Activated T-cell treated with anti-CD3 and anti-CD28 coated beads, Interleukin-2, amount 50 U/mL, for 72 hours (primary cell): ENCODE results near the gene KIF26B. TPM values are rescaled to one million over a fixed set of nuclear protein-coding genes. Genes with fewer than 3 reads are reported as not detected.

Experiments
- ATAC-seq, 2 donors: fragments of 150-1000 bp; cut with Tn5 transposase; replicated peaks in 1 of 2; 2 replicates each; pipeline ENCODE4 v1.10.0; 2021; ENCODE audit warnings: moderate library complexity in 2 of 2, mild to moderate bottlenecking in 1 of 2
- DNase-seq, 2 donors: peaks; one replicate each; pipeline ENCODE4 v3.0.0; 2021 to 2022; ENCODE audit warnings: mixed read lengths in 1 of 2
- H3K27ac Mint-ChIP-seq: one replicate; pipeline ENCODE4 v1.8.0; 2022; ENCODE audit warnings: mild to moderate bottlenecking, moderate library complexity, mixed read lengths
- H3K27me3 Mint-ChIP-seq: one replicate; pipeline ENCODE4 v1.8.0; 2022; ENCODE audit warnings: low read depth, mixed read lengths
- H3K36me3 Mint-ChIP-seq, 2 donors: one replicate each; pipeline ENCODE4 v1.8.0; 2022; ENCODE audit warnings: mixed read lengths in 2 of 2, mild to moderate bottlenecking in 1 of 2; ENCODE audit not compliant: insufficient read depth in 2 of 2
- H3K4me1 Mint-ChIP-seq: one replicate; pipeline ENCODE4 v1.8.0; 2022; ENCODE audit warnings: low read depth, mixed read lengths
- H3K4me3 Mint-ChIP-seq, 2 donors: one replicate each; pipeline ENCODE4 v1.8.0; 2022; ENCODE audit warnings: mild to moderate bottlenecking in 2 of 2, mixed read lengths in 2 of 2, moderate library complexity in 2 of 2
- H3K9me3 Mint-ChIP-seq, 2 donors: one replicate each; pipeline ENCODE4 v1.8.0; 2022; ENCODE audit warnings: mixed read lengths in 2 of 2
- total RNA-seq, 2 donors: library from RNA; stranded (reverse); gene quantifications; one replicate each; pipeline ENCODE4 v1.2.3, GENCODE V29; 2022

KIF26B gene
- total RNA-seq, 2 donors from 2014 or later, result 0.25 to 0.34 TPM

GRCh38 chr1:245650441-245650960 is 495.7 kb downstream of the KIF26B start:
- Mint-ChIP-seq H3K4me1 (peaks cover 7% of the 10 kb centered on the region), H3K9me3 (peaks cover 0 to 3% of the 10 kb centered on the region in 2 donors), H3K27me3 (peaks cover 5% of the 10 kb centered on the region), H3K27ac (no peak overlapping the region), H3K4me3 (no peak overlapping the region), H3K36me3 (no peaks in the 10 kb centered on the region)
- no peak for DNase-seq
- ATAC-seq, result no peak

DNA sequence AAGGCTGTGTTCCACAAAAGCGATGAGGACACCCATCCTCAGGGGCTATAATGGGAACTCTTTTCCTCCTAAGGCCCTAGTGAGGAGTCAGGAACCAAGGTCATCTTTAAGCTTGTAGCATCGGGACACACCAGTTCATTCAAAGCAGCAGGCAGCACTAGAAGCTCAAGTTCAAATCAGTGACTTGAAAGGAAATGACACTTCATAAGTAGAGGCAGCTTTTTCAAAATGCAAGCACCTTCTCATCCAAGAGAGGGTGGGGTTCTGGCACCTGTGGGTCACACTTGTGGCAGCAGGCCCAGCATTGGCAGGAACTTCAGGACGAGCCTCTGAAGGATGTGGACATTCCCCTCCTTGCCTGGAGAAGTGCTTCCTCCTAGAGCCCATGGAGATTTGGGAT is 496.3 kb downstream of the KIF26B start:
- Mint-ChIP-seq H3K4me1 (peaks cover 7% of the 10 kb centered on the region), H3K36me3 (no peaks in the 10 kb centered on the region), H3K27ac (no peak overlapping the region), H3K27me3 (peaks cover 5% of the 10 kb centered on the region), H3K4me3 (no peak overlapping the region), H3K9me3 (peaks cover 0 to 2% of the 10 kb centered on the region in 2 donors)
- ATAC-seq (no peak), DNase-seq (no peak)

GRCh38 chr1:245652116-245652515 is 497.3 kb downstream of the KIF26B start:
- H3K36me3 Mint-ChIP-seq, result no peaks in the 10 kb centered on the region
- peaks cover 7% of the 10 kb centered on the region for H3K4me1 Mint-ChIP-seq
- DNase-seq (no peak), ATAC-seq (no peak)
- H3K27me3 Mint-ChIP-seq, result peaks cover 5% of the 10 kb centered on the region
- H3K4me3 Mint-ChIP-seq, result no peak overlapping the region
- H3K9me3 Mint-ChIP-seq, result no peaks in the 10 kb centered on the region
- H3K27ac Mint-ChIP-seq, result no peak overlapping the region

DNA sequence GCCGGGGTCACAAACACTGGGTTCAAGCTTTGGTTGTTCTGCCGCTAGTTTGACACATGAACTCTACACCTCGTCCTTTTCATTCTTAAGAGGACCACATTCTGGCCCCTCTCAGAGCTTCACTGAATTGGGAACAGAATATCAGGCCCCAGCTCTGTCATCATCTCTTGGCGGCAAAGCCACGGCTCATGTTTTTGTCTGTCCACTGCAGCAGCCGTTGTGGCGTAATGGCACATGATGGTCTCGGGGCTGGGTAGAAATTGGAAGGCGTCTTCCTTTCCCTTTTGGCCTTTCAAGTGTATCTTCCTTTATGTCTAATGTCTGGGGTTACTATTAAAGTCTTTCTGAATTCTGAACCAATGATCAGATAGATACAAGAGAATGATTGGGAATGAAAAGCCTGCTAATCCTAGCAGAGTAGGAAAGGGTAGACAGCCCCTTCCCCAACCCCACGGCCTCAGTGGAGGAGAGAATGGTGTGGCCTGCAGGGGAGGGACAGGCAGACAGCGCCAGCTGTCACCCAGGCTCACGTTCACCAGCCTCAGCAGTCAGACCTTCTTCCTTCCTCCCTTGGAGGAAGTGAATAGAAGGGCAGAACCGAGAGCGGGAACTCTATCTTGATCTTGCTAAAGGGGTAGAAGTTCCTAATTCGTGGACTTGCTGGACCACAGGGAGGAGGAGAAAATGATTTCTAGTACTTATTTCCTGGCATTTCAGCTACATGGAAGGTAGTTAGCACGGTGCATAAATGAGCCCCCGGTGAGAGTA is 498.1 kb downstream of the KIF26B start:
- DNase-seq, result no peak
- ATAC-seq, result no peak
- H3K27ac Mint-ChIP-seq, result no peak overlapping the region
- peaks cover 7% of the 10 kb centered on the region for H3K4me1 Mint-ChIP-seq
- H3K36me3 Mint-ChIP-seq, result no peaks in the 10 kb centered on the region
- peaks cover 0 to under 1% of the 10 kb centered on the region in 2 donors for H3K9me3 Mint-ChIP-seq
- H3K4me3 Mint-ChIP-seq, result no peak overlapping the region
- peaks cover 4% of the 10 kb centered on the region for H3K27me3 Mint-ChIP-seq

DNA sequence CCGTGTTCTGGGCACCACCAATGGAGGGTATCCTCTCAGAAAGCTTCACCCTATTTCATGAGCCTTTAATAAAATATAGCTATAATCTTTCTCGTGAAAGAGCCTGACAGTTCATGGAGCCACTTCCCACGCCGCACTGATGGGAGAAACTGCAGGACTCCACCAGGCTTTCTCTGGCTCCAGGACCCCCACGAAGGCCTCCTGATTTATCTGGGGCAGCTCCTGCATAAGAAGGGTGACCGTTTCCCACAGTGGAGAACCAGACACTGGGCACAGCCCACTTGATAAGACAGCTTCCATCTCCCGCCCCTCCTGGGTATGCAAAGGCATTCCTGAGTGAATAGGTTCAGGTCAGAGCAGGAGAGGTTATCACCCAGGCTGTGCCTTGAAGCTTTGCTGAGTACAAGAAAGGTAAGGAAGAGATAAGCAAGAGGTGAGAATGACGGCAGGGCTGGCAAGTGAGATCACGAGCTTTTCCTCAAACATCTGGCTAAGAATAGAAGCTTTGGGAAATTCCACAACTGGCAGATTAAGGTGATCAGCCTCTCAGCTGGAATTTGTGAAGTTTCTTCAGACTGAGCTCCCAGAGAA is 499.8 kb downstream of the KIF26B start:
- DNase-seq (no peak), ATAC-seq (no peak)
- no peaks in the 10 kb centered on the region for H3K4me1 Mint-ChIP-seq
- H3K4me3 Mint-ChIP-seq, result no peak overlapping the region
- H3K27ac Mint-ChIP-seq, result no peak overlapping the region
- peaks cover 0 to 4% of the 10 kb centered on the region in 2 donors for H3K9me3 Mint-ChIP-seq
- H3K27me3 Mint-ChIP-seq, result no peaks in the 10 kb centered on the region
- H3K36me3 Mint-ChIP-seq, result no peaks in the 10 kb centered on the region

GRCh38 chr1:245656189-245656717 is 501.5 kb downstream of the KIF26B start:
- Mint-ChIP-seq H3K27ac (no peak overlapping the region), H3K27me3 (no peaks in the 10 kb centered on the region), H3K36me3 (no peaks in the 10 kb centered on the region), H3K9me3 (peaks cover 0 to 4% of the 10 kb centered on the region in 2 donors), H3K4me1 (no peaks in the 10 kb centered on the region), H3K4me3 (no peak overlapping the region)
- ATAC-seq (peak in 1 of 2 donors; percentile 28), DNase-seq (no peak)

DNA sequence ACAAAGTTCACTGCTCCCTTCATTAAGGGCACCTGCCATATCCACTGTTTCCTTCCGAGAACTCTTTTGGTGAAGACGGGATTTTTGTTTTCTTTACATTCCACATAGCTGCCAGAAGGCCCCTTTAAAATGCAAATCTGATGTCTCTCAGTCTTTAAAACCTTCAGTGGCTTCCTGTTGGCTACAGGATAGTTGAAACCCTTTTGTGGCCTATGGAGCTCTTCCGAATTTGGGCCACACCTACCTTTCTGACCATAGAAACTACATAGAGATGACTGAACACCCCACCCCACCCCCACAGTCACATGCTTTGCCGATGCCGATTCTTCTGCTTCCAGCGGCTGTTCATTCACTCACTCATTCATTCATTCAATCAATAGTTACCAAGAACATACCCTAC is 502.6 kb downstream of the KIF26B start:
- Mint-ChIP-seq H3K9me3 (peaks cover 0 to 4% of the 10 kb centered on the region in 2 donors), H3K4me1 (no peaks in the 10 kb centered on the region), H3K27ac (no peak overlapping the region), H3K4me3 (no peak overlapping the region), H3K27me3 (no peaks in the 10 kb centered on the region), H3K36me3 (no peaks in the 10 kb centered on the region)
- DNase-seq, result no peak
- ATAC-seq, result no peak

DNA sequence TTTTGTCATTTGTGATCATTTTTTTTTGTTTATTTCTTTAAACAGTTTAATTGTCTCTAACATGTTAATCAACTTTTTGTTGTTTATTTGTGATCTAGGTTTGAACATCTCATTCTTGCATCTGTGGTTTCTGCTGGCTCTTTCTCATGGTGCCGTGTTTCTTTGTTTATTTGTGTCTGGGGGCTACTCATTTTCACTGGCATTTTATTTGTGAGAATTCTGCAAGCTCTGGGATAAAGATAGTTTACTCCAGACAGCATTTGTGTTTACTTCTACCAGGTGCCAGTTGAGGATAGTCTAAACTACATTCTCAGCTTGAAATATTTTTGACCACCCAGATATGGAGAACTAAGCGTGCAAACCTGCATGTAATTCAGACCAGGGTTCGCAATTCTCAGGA is 508.6 kb downstream of the KIF26B start:
- H3K4me3 Mint-ChIP-seq, result no peak overlapping the region
- DNase-seq, result no peak
- H3K9me3 Mint-ChIP-seq, result no peaks in the 10 kb centered on the region
- H3K27ac Mint-ChIP-seq, result no peak overlapping the region
- no peaks in the 10 kb centered on the region for H3K27me3 Mint-ChIP-seq
- H3K4me1 Mint-ChIP-seq, result no peaks in the 10 kb centered on the region
- H3K36me3 Mint-ChIP-seq, result no peaks in the 10 kb centered on the region
- no peak for ATAC-seq

DNA sequence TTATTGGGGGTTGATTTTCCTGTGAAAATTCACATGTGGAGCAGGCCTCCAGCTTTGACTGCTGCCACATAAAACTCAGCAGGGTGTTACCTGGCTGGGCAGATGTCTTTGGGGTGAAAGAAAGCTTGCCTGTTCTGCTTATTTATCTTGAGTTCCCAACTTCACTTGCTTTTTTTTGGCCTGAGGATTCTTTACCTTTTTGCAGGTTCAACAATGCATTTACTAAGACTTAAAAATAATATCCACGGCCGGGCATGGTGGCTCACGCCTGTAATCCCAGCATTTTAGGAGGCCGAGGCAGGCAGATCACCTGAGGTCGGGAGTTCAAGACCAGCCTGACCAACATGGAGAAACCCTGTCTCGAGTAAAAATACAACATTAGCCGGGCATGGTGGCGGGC is 509.1 kb downstream of the KIF26B start:
- no peaks in the 10 kb centered on the region for H3K4me1 Mint-ChIP-seq
- no peaks in the 10 kb centered on the region for H3K36me3 Mint-ChIP-seq
- no peak overlapping the region for H3K27ac Mint-ChIP-seq
- ATAC-seq, result no peak
- no peaks in the 10 kb centered on the region for H3K9me3 Mint-ChIP-seq
- no peak overlapping the region for H3K4me3 Mint-ChIP-seq
- H3K27me3 Mint-ChIP-seq, result no peaks in the 10 kb centered on the region
- DNase-seq, result no peak

GRCh38 chr1:245666412-245666811 is 511.6 kb downstream of the KIF26B start:
- Mint-ChIP-seq H3K27me3 (no peaks in the 10 kb centered on the region), H3K4me1 (no peaks in the 10 kb centered on the region), H3K36me3 (no peaks in the 10 kb centered on the region), H3K27ac (no peak overlapping the region), H3K4me3 (no peak overlapping the region), H3K9me3 (peaks cover 0 to 2% of the 10 kb centered on the region in 2 donors)
- ATAC-seq (no peak), DNase-seq (no peak)

DNA sequence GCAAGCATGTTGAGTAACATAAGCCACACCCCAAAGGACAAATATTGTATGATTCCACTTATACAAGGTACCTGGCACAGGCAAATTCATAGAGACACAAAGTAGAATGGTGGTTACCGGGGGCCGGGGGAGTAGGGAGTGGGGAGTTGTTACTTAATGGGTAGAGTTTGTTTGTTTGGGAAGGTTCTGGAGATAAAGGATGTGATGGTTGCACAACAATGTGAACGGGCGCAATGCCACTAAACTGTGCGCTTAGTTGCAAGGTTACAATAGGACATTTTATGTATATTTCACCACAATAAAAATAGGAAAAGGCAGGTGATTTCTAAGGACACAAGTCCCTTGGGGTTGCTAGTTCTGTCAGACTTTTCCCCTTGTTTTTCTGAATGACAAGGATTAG is 516.6 kb downstream of the KIF26B start:
- H3K27me3 Mint-ChIP-seq, result no peaks in the 10 kb centered on the region

GRCh38 chr1:245671966-245672767 is 517.4 kb downstream of the KIF26B start:
- Mint-ChIP-seq H3K27ac (no peak overlapping the region), H3K27me3 (no peaks in the 10 kb centered on the region), H3K36me3 (no peaks in the 10 kb centered on the region), H3K9me3 (peaks cover 0 to 4% of the 10 kb centered on the region in 2 donors), H3K4me3 (no peak overlapping the region), H3K4me1 (no peaks in the 10 kb centered on the region)
- DNase-seq (no peak), ATAC-seq (no peak)

More for the DNA sequence above, 516.6 kb downstream of the KIF26B start:
- Mint-ChIP-seq H3K4me1 (no peaks in the 10 kb centered on the region), H3K9me3 (peaks cover 0 to 4% of the 10 kb centered on the region in 2 donors), H3K4me3 (no peak overlapping the region), H3K36me3 (no peaks in the 10 kb centered on the region), H3K27ac (no peak overlapping the region)
- ATAC-seq (no peak), DNase-seq (no peak)
